ENCODE measurements around the gene AS3MT.

GRCh38 chr10:102880256-102880655 is 11.0 kb downstream of the AS3MT start:
- TF ChIP-seq POLR2A (IDR thresholded peaks at IDR 0.05; ENCODE audit: control extremely low read depth in 1 of 2, low read depth in 2 of 2, low read length in 2 of 2) (no peak), CTCF (IDR thresholded peaks at IDR 0.05; ENCODE audit: control extremely low read depth in 1 of 3, insufficient read depth in 1 of 3, low read depth in 1 of 3, low read length in 3 of 3) (no peak), EZH2 (IDR thresholded peaks at IDR 0.05; ENCODE audit: low read depth, low read length, severe bottlenecking) (no peak), SUZ12 (IDR thresholded peaks at IDR 0.05; ENCODE audit: low read length) (no peak), SP1 (IDR thresholded peaks at IDR 0.05; ENCODE audit: low read depth, low read length) (no peak), SP2 (IDR thresholded peaks at IDR 0.05; ENCODE audit: low read length) (no peak), GTF2F1 (IDR thresholded peaks at IDR 0.05; ENCODE audit: borderline replicate concordance, low read depth, low read length) (no peak), MAFK (IDR thresholded peaks at IDR 0.05; ENCODE audit: low read depth, low read length) (no peak), NRF1 (IDR thresholded peaks at IDR 0.05; ENCODE audit: low read depth, low read length) (no peak), CHD7 (IDR thresholded peaks at IDR 0.05; ENCODE audit: insufficient replicate concordance, low read length) (no peak), CBX8 (IDR thresholded peaks at IDR 0.05; ENCODE audit: borderline replicate concordance, low read depth, low read length) (no peak), ATF3 (IDR thresholded peaks at IDR 0.05; ENCODE audit: insufficient read depth, low read depth, low read length) (no peak), ASH2L (IDR thresholded peaks at IDR 0.05; ENCODE audit: low read length) (no peak), RBBP5 (IDR thresholded peaks at IDR 0.05; ENCODE audit: borderline replicate concordance, low read depth, low read length) (no peak)

Data from H1 (cell line).